Subcutaneous abdominal adipose tissue (tissue), 5 donors: ENCODE measurements around the gene CBFA2T3.

ENCODE experiments used
- H3K27ac ChIP-seq: one replicate; pipeline ENCODE4 v1.7.0; 2013; ENCODE audit warnings: low read depth, mild to moderate bottlenecking, inconsistent platforms, low read length, moderate library complexity
- H3K27me3 ChIP-seq, 5 donors: one replicate each; pipeline ENCODE4 v1.7.0; 2013; ENCODE audit warnings: low read length in 5 of 5, inconsistent platforms in 1 of 5; ENCODE audit not compliant: control insufficient read depth in 5 of 5, insufficient read depth in 4 of 5
- H3K36me3 ChIP-seq, 5 donors: one replicate each; pipeline ENCODE4 v1.7.0; 2013; ENCODE audit warnings: low read length in 5 of 5; ENCODE audit not compliant: control insufficient read depth in 5 of 5, insufficient read depth in 5 of 5
- H3K4me1 ChIP-seq, 5 donors: one replicate each; pipeline ENCODE4 v1.7.0; 2013; ENCODE audit warnings: low read length in 5 of 5, mild to moderate bottlenecking in 3 of 5, moderate library complexity in 1 of 5; ENCODE audit not compliant: control insufficient read depth in 5 of 5, insufficient read depth in 5 of 5
- H3K4me3 ChIP-seq, 5 donors: one replicate each; pipeline ENCODE4 v1.7.0; 2013; ENCODE audit warnings: low read length in 5 of 5, low read depth in 1 of 5
- H3K9ac ChIP-seq, 5 donors: one replicate each; pipeline ENCODE4 v1.7.0; 2013; ENCODE audit warnings: low read length in 5 of 5, mild to moderate bottlenecking in 4 of 5, moderate library complexity in 3 of 5
- H3K9me3 ChIP-seq, 5 donors: one replicate each; pipeline ENCODE4 v1.7.0; 2013; ENCODE audit warnings: low read length in 5 of 5; ENCODE audit not compliant: control insufficient read depth in 5 of 5
- donor health status: healthy.
- donor health status: healthy.
- donor health status: healthy.
- donor health status: healthy.
- donor health status: healthy.

CBFA2T3 gene

GRCh38 chr16:88962478-88963152, 14.4 kb downstream of the CBFA2T3 start:
- H3K4me3 ChIP-seq = no peak overlapping the region
- H3K9me3 ChIP-seq = peaks cover 0 to 5% (median 4%) of the 10 kb centered on the region in 5 donors
- peaks cover 0 to 21% (median 11%) of the 10 kb centered on the region in 5 donors for H3K27me3 ChIP-seq
- H3K9ac ChIP-seq = no peak overlapping the region
- H3K27ac ChIP-seq = no peak overlapping the region
- H3K36me3 ChIP-seq = no peaks in the 10 kb centered on the region
- peaks cover 0 to 20% (median 6%) of the 10 kb centered on the region in 5 donors for H3K4me1 ChIP-seq

DNA sequence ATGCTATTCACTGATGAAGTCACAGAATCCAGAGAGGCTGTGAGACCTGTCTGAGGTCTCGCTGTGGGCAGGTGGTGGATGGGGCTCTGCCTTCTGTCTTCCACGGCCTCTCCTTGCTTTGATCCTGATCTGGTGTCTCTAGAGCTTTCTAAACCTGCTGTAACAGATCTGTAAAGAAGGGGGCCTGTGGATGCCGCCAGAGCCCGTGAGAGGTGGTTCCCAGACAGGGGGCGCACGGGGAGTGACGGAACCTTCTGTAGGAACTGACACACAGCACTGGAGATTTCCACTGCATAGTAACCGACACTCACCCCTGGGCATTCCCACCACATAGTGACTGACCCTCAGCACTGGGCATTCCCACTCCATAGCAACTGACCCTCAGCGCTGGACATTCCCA, 16.0 kb downstream of the CBFA2T3 start:
- H3K4me3 ChIP-seq = no peak overlapping the region
- peaks cover 4 to 18% (median 9%) of the 10 kb centered on the region in 5 donors for H3K27me3 ChIP-seq
- H3K9me3 ChIP-seq = peaks cover 0 to 5% (median 4%) of the 10 kb centered on the region in 5 donors
- H3K36me3 ChIP-seq = no peaks in the 10 kb centered on the region
- peaks cover 0 to 31% (median 13%) of the 10 kb centered on the region in 5 donors for H3K4me1 ChIP-seq
- no peak overlapping the region for H3K9ac ChIP-seq
- H3K27ac ChIP-seq = no peak overlapping the region

DNA sequence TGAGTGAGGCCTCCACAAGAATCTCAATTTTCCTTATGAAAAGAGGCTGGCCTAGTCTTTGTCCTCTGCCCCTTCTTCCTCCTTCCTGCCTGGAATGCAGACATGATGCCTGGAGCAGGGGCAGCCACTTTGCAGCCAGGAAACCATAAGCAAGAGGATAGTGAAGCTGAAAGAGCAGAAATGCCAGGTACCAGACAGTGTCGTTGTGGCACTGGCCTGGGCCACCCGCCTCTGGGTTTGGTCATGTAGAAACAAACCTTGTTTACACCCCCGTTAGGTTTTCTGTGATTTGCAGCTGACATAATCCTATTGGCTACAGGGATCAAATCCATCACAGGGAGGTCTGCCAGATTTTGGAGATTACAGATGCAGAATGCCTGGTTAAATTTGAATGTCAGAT, 16.5 kb downstream of the CBFA2T3 start:
- no peak overlapping the region for H3K27ac ChIP-seq
- peaks cover 0 to 33% (median 13%) of the 10 kb centered on the region in 5 donors for H3K4me1 ChIP-seq
- H3K9me3 ChIP-seq = peaks cover 0 to 5% (median 4%) of the 10 kb centered on the region in 5 donors
- no peak overlapping the region for H3K9ac ChIP-seq
- H3K27me3 ChIP-seq = peaks cover 4 to 16% (median 9%) of the 10 kb centered on the region in 5 donors
- H3K4me3 ChIP-seq = no peak overlapping the region
- no peaks in the 10 kb centered on the region for H3K36me3 ChIP-seq

GRCh38 chr16:88959022-88959421, 18.0 kb downstream of the CBFA2T3 start:
- Histone ChIP-seq H3K36me3 (no peaks in the 10 kb centered on the region), H3K4me3 (no peak overlapping the region), H3K27me3 (peaks cover 4 to 16% (median 10%) of the 10 kb centered on the region in 5 donors), H3K9ac (no peak overlapping the region), H3K9me3 (peaks cover 0 to 5% (median 4%) of the 10 kb centered on the region in 5 donors), H3K4me1 (peaks cover 0 to 33% (median 13%) of the 10 kb centered on the region in 5 donors), H3K27ac (no peak overlapping the region)

- Histone ChIP-seq H3K27ac (no peak overlapping the region), H3K27me3 (peaks cover 9 to 18% (median 15%) of the 10 kb centered on the region in 5 donors)
These were observed 19.0 kb downstream of the CBFA2T3 start for GRCh38 chr16:88957887-88958577.

DNA sequence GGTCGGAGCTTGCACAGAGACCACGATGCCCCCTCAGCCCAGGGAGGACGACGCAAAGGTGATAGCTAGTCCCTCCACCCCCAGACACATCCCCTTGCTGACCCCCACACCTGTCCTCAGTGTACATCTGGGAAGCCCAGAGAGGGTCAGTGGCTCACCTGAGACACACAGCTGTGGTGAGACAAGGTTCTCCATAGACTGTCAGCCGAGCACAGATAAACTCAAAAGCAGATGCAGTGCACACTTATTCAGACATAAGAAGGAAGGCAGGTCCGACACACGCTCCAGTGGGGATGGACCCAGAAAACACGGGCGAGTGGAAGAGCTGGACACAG, 19.6 kb downstream of the CBFA2T3 start:
- Histone ChIP-seq H3K9me3 (peaks cover 0 to 5% (median 4%) of the 10 kb centered on the region in 5 donors), H3K27ac (no peak overlapping the region), H3K9ac (no peak overlapping the region), H3K36me3 (no peaks in the 10 kb centered on the region), H3K4me3 (peak overlapping the region in 1 of 5 donors; percentile 35), H3K4me1 (peaks cover 0 to 33% (median 13%) of the 10 kb centered on the region in 5 donors), H3K27me3 (peaks cover 11 to 18% (median 12%) of the 10 kb centered on the region in 5 donors)

More at GRCh38 chr16:88957887-88958577, 19.0 kb downstream of the CBFA2T3 start:
- Histone ChIP-seq H3K4me3 (peak overlapping the region in 1 of 5 donors; percentile 35), H3K4me1 (peaks cover 0 to 33% (median 13%) of the 10 kb centered on the region in 5 donors), H3K9ac (no peak overlapping the region), H3K9me3 (peaks cover 0 to 5% (median 4%) of the 10 kb centered on the region in 5 donors), H3K36me3 (no peaks in the 10 kb centered on the region)

DNA sequence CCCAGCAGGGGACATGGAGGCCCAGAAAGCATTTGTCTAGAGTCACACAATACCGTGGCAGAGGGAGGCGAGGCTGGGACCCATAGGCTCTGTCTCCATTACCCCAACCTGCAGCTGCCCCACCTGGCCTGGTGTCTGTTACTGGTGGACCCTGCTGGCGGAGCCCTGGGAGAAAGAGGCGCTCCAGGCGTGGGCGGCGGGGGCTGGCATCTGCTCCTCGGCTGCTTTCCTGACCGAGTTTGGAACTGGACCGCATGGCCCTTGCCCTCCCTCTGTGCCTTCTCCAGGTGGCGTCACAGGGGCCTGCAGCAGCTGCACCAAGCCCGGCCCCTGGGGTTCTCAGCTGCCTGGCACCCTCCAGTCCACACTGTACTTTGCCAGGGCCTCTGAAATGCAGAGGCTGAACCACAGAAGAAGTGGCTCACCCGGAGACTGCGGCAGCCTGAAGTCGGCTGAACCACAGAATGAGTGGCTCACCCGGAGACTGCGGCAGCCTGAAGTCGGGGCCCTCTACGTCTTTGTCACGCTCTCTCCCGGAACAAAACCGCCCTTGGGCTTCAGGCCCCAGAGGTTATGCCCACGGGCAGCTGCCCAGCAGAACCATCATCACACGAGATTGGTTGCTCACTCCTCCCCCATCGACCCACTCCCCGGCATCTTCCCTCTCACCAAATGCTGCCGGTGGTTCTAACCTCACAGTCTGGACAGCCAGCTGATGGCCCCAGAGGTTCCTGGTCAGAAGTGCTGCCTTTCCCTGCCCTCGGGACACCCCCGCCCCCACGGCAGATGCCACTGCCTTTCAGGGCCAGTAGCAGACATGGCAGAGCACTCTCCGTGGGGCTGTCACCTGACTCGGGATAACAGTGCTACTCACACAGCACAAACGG, 20.2 kb downstream of the CBFA2T3 start:
- H3K4me1 ChIP-seq = peaks cover 0 to 33% (median 18%) of the 10 kb centered on the region in 5 donors
- H3K27ac ChIP-seq = no peak overlapping the region
- H3K27me3 ChIP-seq = peaks cover 11 to 22% (median 11%) of the 10 kb centered on the region in 5 donors

GRCh38 chr16:88955906-88956305, 21.1 kb downstream of the CBFA2T3 start:
- H3K27ac ChIP-seq = no peak overlapping the region
- H3K36me3 ChIP-seq = no peaks in the 10 kb centered on the region
- no peak overlapping the region for H3K9ac ChIP-seq
- no peak overlapping the region for H3K4me3 ChIP-seq
- peaks cover 0 to 6% (median 4%) of the 10 kb centered on the region in 5 donors for H3K9me3 ChIP-seq
- peaks cover 0 to 33% (median 18%) of the 10 kb centered on the region in 5 donors for H3K4me1 ChIP-seq
- peaks cover 11 to 22% (median 11%) of the 10 kb centered on the region in 5 donors for H3K27me3 ChIP-seq

More for the DNA sequence above, 20.2 kb downstream of the CBFA2T3 start:
- peaks cover 0 to 5% (median 4%) of the 10 kb centered on the region in 5 donors for H3K9me3 ChIP-seq
- H3K36me3 ChIP-seq = no peaks in the 10 kb centered on the region
- no peak overlapping the region for H3K9ac ChIP-seq
- peak overlapping the region in 1 of 5 donors; percentile 35 for H3K4me3 ChIP-seq

- Histone ChIP-seq H3K27me3 (peaks cover 3 to 20% (median 12%) of the 10 kb centered on the region in 5 donors), H3K4me3 (no peak overlapping the region), H3K9ac (no peak overlapping the region), H3K4me1 (peaks cover 0 to 23% (median 18%) of the 10 kb centered on the region in 5 donors), H3K9me3 (peaks cover 0 to 2% (median 0%) of the 10 kb centered on the region in 5 donors), H3K36me3 (no peaks in the 10 kb centered on the region), H3K27ac (no peak overlapping the region)
These were observed 23.9 kb downstream of the CBFA2T3 start for GRCh38 chr16:88953003-88953690.
